Thyroid gland (tissue), 4 donors: Measurements from ENCODE around the gene EML3.

Source experiments
- CTCF ChIP-seq, 6 experiments: fragments of 200-600 bp in 3 of 6; fragments of 450-650 bp in 3 of 6; sonication (generic) in 3 of 6; IDR thresholded peaks; one replicate each; pipeline ENCODE4 v1.5.1; 2016 to 2019; ENCODE audit warnings: antibody characterized with exemption in 6 of 6, mild to moderate bottlenecking in 2 of 6, inconsistent platforms in 1 of 6, moderate library complexity in 1 of 6
- POLR2A ChIP-seq, 2 donors: fragments of 450-650 bp; IDR thresholded peaks; one replicate each; pipeline ENCODE4 v1.6.1; 2017; ENCODE audit warnings: antibody characterized with exemption in 2 of 2, mild to moderate bottlenecking in 2 of 2, moderate library complexity in 1 of 2

- TF ChIP-seq CTCF (IDR thresholded peaks at IDR 0.05), result no peak
- no peak for TF ChIP-seq POLR2A (IDR thresholded peaks at IDR 0.05)
Measured at GRCh38 chr11:62599901-62600300, 12.7 kb downstream of the EML3 start.
